Astrocyte (in vitro differentiated cells and primary cell): ENCODE measurements around the gene DAZAP1. TPM values are rescaled to one million over a fixed set of nuclear protein-coding genes. Genes with fewer than 3 reads are reported as not detected.

Experiments used
- DNase-seq: peaks from one replicate; pipeline ENCODE4 v3.0.0-alpha.2; 2010; ENCODE audit warnings: low read depth
- FAIRE-seq: peaks from 2 replicates; lab custom pipeline; 2011; peaks lifted over from hg19 to GRCh38; lab: Jason Lieb, UNC
- H2AFZ ChIP-seq: 2 replicates; pipeline ENCODE4 v1.6.0; 2012; ENCODE audit warnings: low read depth, low read length, inconsistent platforms
- H3K27ac ChIP-seq: 2 replicates; pipeline ENCODE4 v1.5.1; 2011; ENCODE audit warnings: low read depth, low read length, inconsistent platforms
- H3K27me3 ChIP-seq: 2 replicates; pipeline ENCODE4 v1.6.0; 2011; ENCODE audit warnings: low read length, inconsistent platforms; ENCODE audit not compliant: insufficient read depth
- H3K36me3 ChIP-seq: 2 replicates; pipeline ENCODE4 v1.5.1; 2011; ENCODE audit warnings: low read length, inconsistent platforms; ENCODE audit not compliant: insufficient read depth
- H3K4me1 ChIP-seq: 2 replicates; pipeline ENCODE4 v1.5.1; 2011; ENCODE audit warnings: low read length, inconsistent platforms; ENCODE audit not compliant: insufficient read depth
- H3K4me2 ChIP-seq: 2 replicates; pipeline ENCODE4 v1.6.0; 2012; ENCODE audit warnings: low read length, inconsistent platforms
- H3K4me3 ChIP-seq: 2 replicates; pipeline ENCODE4 v1.5.1; 2011; ENCODE audit warnings: low read depth, mild to moderate bottlenecking, low read length, inconsistent platforms; ENCODE audit not compliant: insufficient read depth
- H3K79me2 ChIP-seq: 2 replicates; pipeline ENCODE4 v1.6.0; 2012; ENCODE audit warnings: mild to moderate bottlenecking, low read length, inconsistent platforms; ENCODE audit not compliant: insufficient read depth
- H3K9ac ChIP-seq: 2 replicates; pipeline ENCODE4 v1.6.0; 2012; ENCODE audit warnings: mild to moderate bottlenecking, low read length, inconsistent platforms
- H3K9me3 ChIP-seq: 2 replicates; pipeline ENCODE4 v1.5.1; 2012; ENCODE audit warnings: low read depth, mild to moderate bottlenecking, low read length, inconsistent platforms; ENCODE audit not compliant: insufficient read depth
- H4K20me1 ChIP-seq: 2 replicates; pipeline ENCODE4 v1.6.0; 2012; ENCODE audit warnings: low read length, inconsistent platforms; ENCODE audit not compliant: insufficient read depth
- H3K27ac Mint-ChIP-seq: one replicate; pipeline ENCODE4 v1.8.0; 2021; ENCODE audit warnings: mild to moderate bottlenecking, mixed read lengths; ENCODE audit not compliant: unreplicated experiment
- H3K27me3 Mint-ChIP-seq: one replicate; pipeline ENCODE4 v1.8.0; 2021; ENCODE audit warnings: low read depth, mixed read lengths; ENCODE audit not compliant: unreplicated experiment
- H3K36me3 Mint-ChIP-seq: one replicate; pipeline ENCODE4 v1.8.0; 2021; ENCODE audit warnings: low read depth, mixed read lengths; ENCODE audit not compliant: unreplicated experiment
- H3K4me1 Mint-ChIP-seq: one replicate; pipeline ENCODE4 v1.8.0; 2021; ENCODE audit warnings: low read depth, mixed read lengths; ENCODE audit not compliant: unreplicated experiment
- H3K4me3 Mint-ChIP-seq: one replicate; pipeline ENCODE4 v1.8.0; 2021; ENCODE audit warnings: mild to moderate bottlenecking, moderate library complexity, mixed read lengths; ENCODE audit not compliant: unreplicated experiment
- H3K9me3 Mint-ChIP-seq: one replicate; pipeline ENCODE4 v1.8.0; 2021; ENCODE audit warnings: mild to moderate bottlenecking, mixed read lengths; ENCODE audit not compliant: unreplicated experiment
- EZH2 ChIP-seq: IDR thresholded peaks from 2 replicates; pipeline ENCODE4 v1.6.1; 2012; ENCODE audit warnings: mild to moderate bottlenecking, low read length, inconsistent platforms; ENCODE audit not compliant: insufficient read depth
- total RNA-seq: library from RNA; stranded (reverse); gene quantifications from 2 replicates; pipeline ENCODE4 v1.2.1, GENCODE V29; 2021
- TF ChIP-seq, protein P1 (sequence below): IDR thresholded peaks from 2 replicates; pipeline ENCODE4 v1.5.1; 2011; ENCODE audit warnings: low read depth, mild to moderate bottlenecking, inconsistent platforms, low read length, moderate library complexity; ENCODE audit not compliant: insufficient read depth

Gene DAZAP1
- total RNA-seq, 1 donor from 2014 or later = 108 TPM

DNA sequence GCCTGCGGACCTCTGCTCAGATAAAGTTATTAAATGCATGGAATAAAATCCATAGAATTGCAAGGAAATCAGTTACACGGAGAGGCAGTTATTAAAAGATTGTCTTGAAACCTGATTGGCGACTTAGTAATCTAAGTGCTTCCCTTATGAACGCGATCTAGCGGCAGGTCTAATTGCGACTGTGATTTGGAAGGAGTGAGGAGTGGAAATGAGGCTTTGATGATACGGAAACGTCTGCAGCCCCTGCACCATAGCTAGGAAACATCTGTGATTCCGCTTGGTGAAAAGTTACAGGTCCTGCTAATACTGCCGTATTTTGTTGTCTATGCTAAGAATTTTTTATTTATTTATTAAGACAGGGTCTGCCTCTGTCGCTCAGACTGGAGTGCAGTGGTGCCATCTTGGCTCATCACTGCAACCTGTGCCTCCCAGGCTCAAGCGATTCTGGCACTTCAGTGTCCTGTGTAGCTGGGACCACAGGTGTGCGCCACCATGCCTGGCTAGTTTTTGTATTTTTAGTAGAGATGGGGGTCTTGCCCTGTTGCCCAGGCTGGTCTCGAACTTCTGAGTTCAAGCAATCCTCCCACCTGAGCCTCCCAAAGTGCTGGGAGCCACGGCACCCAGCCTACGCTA lies 22.8 kb upstream of the DAZAP1 start:
- no peak overlapping the region for H3K27ac ChIP-seq
- Mint-ChIP-seq H3K36me3 (peaks cover 3% of the 10 kb centered on the region), H3K27ac (peak overlapping the region; percentile 55), H3K9me3 (no peaks in the 10 kb centered on the region), H3K27me3 (no peaks in the 10 kb centered on the region), H3K4me3 (peak overlapping the region; percentile 84), H3K4me1 (peaks cover 3% of the 10 kb centered on the region)
- DNase-seq = no peak
- peak overlapping the region; percentile 75 for H3K4me3 ChIP-seq
- H3K9me3 ChIP-seq = no peaks in the 10 kb centered on the region
- peaks cover 35% of the 10 kb centered on the region for H4K20me1 ChIP-seq
- H3K36me3 ChIP-seq = peaks cover 4% of the 10 kb centered on the region
- TF ChIP-seq EZH2 = no peak
- TF ChIP-seq, protein P1, sequence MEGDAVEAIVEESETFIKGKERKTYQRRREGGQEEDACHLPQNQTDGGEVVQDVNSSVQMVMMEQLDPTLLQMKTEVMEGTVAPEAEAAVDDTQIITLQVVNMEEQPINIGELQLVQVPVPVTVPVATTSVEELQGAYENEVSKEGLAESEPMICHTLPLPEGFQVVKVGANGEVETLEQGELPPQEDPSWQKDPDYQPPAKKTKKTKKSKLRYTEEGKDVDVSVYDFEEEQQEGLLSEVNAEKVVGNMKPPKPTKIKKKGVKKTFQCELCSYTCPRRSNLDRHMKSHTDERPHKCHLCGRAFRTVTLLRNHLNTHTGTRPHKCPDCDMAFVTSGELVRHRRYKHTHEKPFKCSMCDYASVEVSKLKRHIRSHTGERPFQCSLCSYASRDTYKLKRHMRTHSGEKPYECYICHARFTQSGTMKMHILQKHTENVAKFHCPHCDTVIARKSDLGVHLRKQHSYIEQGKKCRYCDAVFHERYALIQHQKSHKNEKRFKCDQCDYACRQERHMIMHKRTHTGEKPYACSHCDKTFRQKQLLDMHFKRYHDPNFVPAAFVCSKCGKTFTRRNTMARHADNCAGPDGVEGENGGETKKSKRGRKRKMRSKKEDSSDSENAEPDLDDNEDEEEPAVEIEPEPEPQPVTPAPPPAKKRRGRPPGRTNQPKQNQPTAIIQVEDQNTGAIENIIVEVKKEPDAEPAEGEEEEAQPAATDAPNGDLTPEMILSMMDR = no peak
- FAIRE-seq = no peak
- peak overlapping the region; percentile 90 for H3K9ac ChIP-seq
- peaks cover 40% of the 10 kb centered on the region for H3K79me2 ChIP-seq
- H3K4me1 ChIP-seq = peaks cover 6% of the 10 kb centered on the region
- peak overlapping the region; percentile 82 for H2AFZ ChIP-seq
- peak overlapping the region; percentile 94 for H3K4me2 ChIP-seq
- no peaks in the 10 kb centered on the region for H3K27me3 ChIP-seq

DNA sequence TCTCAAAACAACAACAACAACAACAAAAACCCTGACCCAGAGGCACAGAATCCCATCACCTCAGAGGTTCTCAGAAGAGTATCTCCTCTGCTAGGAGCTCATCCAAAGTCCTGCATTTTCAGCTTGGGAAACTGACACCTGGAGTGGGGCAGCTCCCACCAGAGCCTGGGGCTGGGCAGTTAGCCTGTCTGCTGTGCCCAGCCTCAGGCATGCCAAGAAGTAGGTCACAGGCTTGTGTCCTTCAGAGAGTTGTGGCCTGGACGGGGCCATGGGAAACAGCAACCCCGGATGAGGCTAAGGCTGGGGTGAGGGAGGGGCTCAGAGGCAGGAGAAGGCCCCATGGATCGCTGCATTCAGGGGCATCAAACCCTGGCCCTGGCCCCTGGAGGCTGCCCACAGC lies 21.6 kb upstream of the DAZAP1 start:
- no peak overlapping the region for H3K4me2 ChIP-seq
- H3K9me3 Mint-ChIP-seq = no peaks in the 10 kb centered on the region
- peaks cover 3% of the 10 kb centered on the region for H3K4me1 Mint-ChIP-seq
- peaks cover 40% of the 10 kb centered on the region for H3K79me2 ChIP-seq
- H3K4me1 ChIP-seq = peaks cover 6% of the 10 kb centered on the region
- FAIRE-seq = no peak
- H3K9me3 ChIP-seq = no peaks in the 10 kb centered on the region
- peaks cover 3% of the 10 kb centered on the region for H3K36me3 Mint-ChIP-seq
- DNase-seq = no peak
- TF ChIP-seq, protein P1 = no peak
- no peak for TF ChIP-seq EZH2
- peaks cover 24% of the 10 kb centered on the region for H4K20me1 ChIP-seq
- H3K4me3 ChIP-seq = no peak overlapping the region
- no peak overlapping the region for H2AFZ ChIP-seq
- no peak overlapping the region for H3K27ac Mint-ChIP-seq
- H3K27ac ChIP-seq = no peak overlapping the region
- H3K4me3 Mint-ChIP-seq = no peak overlapping the region
- H3K9ac ChIP-seq = no peak overlapping the region
- peaks cover 4% of the 10 kb centered on the region for H3K36me3 ChIP-seq
- H3K27me3 Mint-ChIP-seq = no peaks in the 10 kb centered on the region
- no peaks in the 10 kb centered on the region for H3K27me3 ChIP-seq

DNA sequence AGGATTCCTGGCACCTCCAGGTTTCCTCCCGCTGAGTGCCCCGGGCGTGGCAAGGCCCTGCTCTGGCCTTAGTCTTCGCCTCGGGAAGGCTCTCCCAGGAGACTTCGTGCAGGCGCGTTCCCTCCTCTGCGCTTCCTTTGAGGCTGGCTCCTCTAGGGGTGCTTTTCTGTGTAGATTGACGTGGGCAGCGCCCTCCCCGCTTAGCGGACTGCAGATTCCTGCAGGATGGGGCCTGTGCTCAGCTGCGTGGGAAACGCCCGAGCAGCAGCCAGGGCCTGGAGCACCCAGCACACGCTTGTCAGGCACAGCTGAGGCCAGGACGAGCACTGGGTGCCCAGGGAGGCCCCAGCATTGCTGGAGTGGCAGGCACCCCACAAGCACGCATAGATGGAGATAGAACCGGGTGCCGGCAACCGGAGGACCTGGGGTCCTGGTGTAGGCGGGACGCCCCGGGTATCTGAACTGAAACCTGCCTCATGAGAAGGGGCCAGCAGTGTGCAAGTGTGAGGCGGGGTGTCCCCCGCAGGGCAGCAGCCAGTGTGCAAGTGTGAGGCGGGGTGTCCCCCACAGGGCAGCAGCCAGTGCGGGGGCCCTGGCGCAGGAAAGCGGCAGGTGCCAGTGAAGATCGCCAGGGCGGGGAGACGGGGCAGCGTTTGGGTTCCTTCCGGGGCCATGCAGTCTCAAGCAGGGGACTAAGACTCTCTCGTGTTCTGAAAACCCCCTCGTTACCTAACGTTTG lies 20.3 kb upstream of the DAZAP1 start:
- Mint-ChIP-seq H3K27ac (no peak overlapping the region), H3K9me3 (no peaks in the 10 kb centered on the region), H3K4me3 (no peak overlapping the region), H3K27me3 (no peaks in the 10 kb centered on the region), H3K4me1 (no peaks in the 10 kb centered on the region), H3K36me3 (peaks cover 5% of the 10 kb centered on the region)
- peaks cover 24% of the 10 kb centered on the region for H4K20me1 ChIP-seq
- no peak for FAIRE-seq
- H3K27ac ChIP-seq = no peak overlapping the region
- H3K9ac ChIP-seq = no peak overlapping the region
- no peak overlapping the region for H3K4me3 ChIP-seq
- H2AFZ ChIP-seq = no peak overlapping the region
- peaks cover 4% of the 10 kb centered on the region for H3K36me3 ChIP-seq
- no peak for DNase-seq
- H3K9me3 ChIP-seq = no peaks in the 10 kb centered on the region
- peaks cover 6% of the 10 kb centered on the region for H3K4me1 ChIP-seq
- no peak for TF ChIP-seq EZH2
- TF ChIP-seq, protein P1 = no peak
- H3K27me3 ChIP-seq = no peaks in the 10 kb centered on the region
- H3K79me2 ChIP-seq = peaks cover 40% of the 10 kb centered on the region
- H3K4me2 ChIP-seq = no peak overlapping the region
